GM12878 (cell line): ENCODE data around the gene ELL. TPM values are rescaled to one million over a fixed set of nuclear protein-coding genes. Genes with fewer than 3 reads are reported as not detected.

Source experiments
- BCL3 ChIP-seq: IDR thresholded peaks from 2 replicates; pipeline ENCODE4 v1.6.1; 2011; ENCODE audit warnings: borderline replicate concordance, low read depth, mild to moderate bottlenecking, moderate library complexity, low read length; ENCODE audit not compliant: insufficient read depth, poor library complexity, severe bottlenecking
- BRCA1 ChIP-seq: IDR thresholded peaks from 2 replicates; pipeline ENCODE4 v1.6.1; 2011; ENCODE audit warnings: low read depth, low read length, improper control_type of control experiment
- CBFB ChIP-seq: IDR thresholded peaks from 2 replicates; pipeline ENCODE4 v1.6.1; 2016; ENCODE audit warnings: antibody characterized with exemption, low read depth
- DPF2 ChIP-seq: fragments of 450-650 bp; IDR thresholded peaks from 2 replicates; pipeline ENCODE4 v1.6.1; 2017; ENCODE audit warnings: mild to moderate bottlenecking
- GATAD2B ChIP-seq: fragments of 450-650 bp; conservative IDR thresholded peaks from 2 replicates; pipeline ENCODE4 v1.6.1; 2017; ENCODE audit warnings: low read depth, mild to moderate bottlenecking, moderate library complexity
- IKZF1 ChIP-seq: fragments of 450-650 bp; conservative IDR thresholded peaks from 2 replicates; pipeline ENCODE4 v1.6.1; 2017; ENCODE audit warnings: antibody characterized with exemption, mild to moderate bottlenecking
- IRF3 ChIP-seq: fragments of 450-650 bp; IDR thresholded peaks from 2 replicates; pipeline ENCODE4 v1.6.1; 2014; ENCODE audit warnings: mild to moderate bottlenecking
- KDM1A ChIP-seq: fragments of 200-600 bp; sonication (generic); IDR thresholded peaks from 2 replicates; pipeline ENCODE4 v1.6.1; 2016; ENCODE audit warnings: borderline replicate concordance
- LARP7 ChIP-seq: fragments of 450-650 bp; IDR thresholded peaks from 2 replicates; pipeline ENCODE4 v1.6.1; 2017; ENCODE audit warnings: mild to moderate bottlenecking
- MEF2B ChIP-seq: fragments of 450-650 bp; IDR thresholded peaks from 2 replicates; pipeline ENCODE4 v1.6.1; 2018; ENCODE audit warnings: mild to moderate bottlenecking, moderate library complexity; ENCODE audit not compliant: partially characterized antibody, poor library complexity, severe bottlenecking
- MTA3 ChIP-seq: IDR thresholded peaks from 2 replicates; pipeline ENCODE4 v1.6.1; 2012; ENCODE audit warnings: low read length, inconsistent platforms, borderline replicate concordance
- PRDM15 ChIP-seq: fragments of 450-650 bp; formaldehyde crosslinking; IDR thresholded peaks from 2 replicates; pipeline ENCODE4 v1.4.0; 2020; ENCODE audit warnings: mild to moderate bottlenecking, moderate library complexity
- SKIL ChIP-seq: fragments of 450-650 bp; IDR thresholded peaks from 2 replicates; pipeline ENCODE4 v1.6.1; 2017; ENCODE audit warnings: mild to moderate bottlenecking, low read depth, inconsistent platforms; ENCODE audit not compliant: poor library complexity, severe bottlenecking
- SPI1 ChIP-seq: IDR thresholded peaks from 2 replicates; pipeline ENCODE4 v1.6.1; 2011; ENCODE audit warnings: low read depth, mild to moderate bottlenecking, low read length, moderate library complexity, borderline replicate concordance; ENCODE audit not compliant: insufficient read depth
- SUPT20H ChIP-seq: IDR thresholded peaks from 2 replicates; pipeline ENCODE4 v1.6.1; 2011; ENCODE audit warnings: low read depth, mild to moderate bottlenecking, low read length, moderate library complexity, borderline replicate concordance; ENCODE audit not compliant: control insufficient read depth
- TCF7 ChIP-seq: IDR thresholded peaks from 2 replicates; pipeline ENCODE4 v1.6.1; 2014; ENCODE audit warnings: antibody characterized with exemption, borderline replicate concordance
- ZBTB11 ChIP-seq: fragments of 450-650 bp; formaldehyde crosslinking; IDR thresholded peaks from 2 replicates; pipeline ENCODE4 v1.5.0; 2022; ENCODE audit warnings: mild to moderate bottlenecking, missing genetic modification characterization
- ZNF217 ChIP-seq: fragments of 450-650 bp; IDR thresholded peaks from 2 replicates; pipeline ENCODE4 v1.6.1; 2017; ENCODE audit warnings: antibody characterized with exemption, mild to moderate bottlenecking
- ZZZ3 ChIP-seq: IDR thresholded peaks from 2 replicates; pipeline ENCODE4 v1.6.1; 2011; ENCODE audit warnings: low read depth; ENCODE audit not compliant: control insufficient read depth, insufficient read length
- polyA plus RNA-seq, 11 experiments: library from polyadenylated mRNA; depleted of rRNA in 4 of 11; unstranded in 6 of 11; stranded (reverse) in 5 of 11; fragments of >200 nt; fragmentation: Nextera tagmentation in 4 of 11; fragmentation: Illumina TruSeq in 1 of 11; extraction: Ambion mirVana in 4 of 11; extraction: Trizol in 1 of 11; gene quantifications; 1 replicate in 1 of 11; 2 replicates in 10 of 11; pipeline versions ENCODE4 v1.2.1 to v1.2.3, GENCODE V29; 2011 to 2016; ENCODE audit warnings: inconsistent platforms in 2 of 11, missing spikeins in 2 of 11, low read depth in 1 of 11
- total RNA-seq, 4 experiments: library from RNA; depleted of rRNA in 3 of 4; stranded (reverse); fragments of >200 nt in 3 of 4; fragmentation: Illumina TruSeq in 1 of 4; extraction: Trizol in 1 of 4; gene quantifications; 2 replicates each; pipeline versions ENCODE4 v1.2.1 to v1.2.3, GENCODE V29; 2013 to 2021

ELL gene
- total and polyA plus RNA-seq, 10 of the 15 experiments (the other 5 are each of a cell fraction or from before 2014, with no cell fraction given): 0.91 to 25.0 (median 9.1) TPM

GRCh38 chr19:18419195-18419698 is 102.6 kb downstream of the ELL start, which contains the start of gene SSBP4 (continued):
- TF ChIP-seq ZZZ3 (no peak), SPI1 (no peak), TCF7 (no peak), MTA3 (no peak), PRDM15 (CRISPR knock-in tag) (no peak), CBFB (no peak), BCL3 (no peak), GATAD2B (peak; percentile 79), DPF2 (peak; percentile 85), IRF3 (no peak), SKIL (no peak), ZBTB11 (no peak), MEF2B (no peak), BRCA1 (no peak), SUPT20H (no peak), LARP7 (peak; percentile 92), IKZF1 (peak; percentile 98), KDM1A (no peak), ZNF217 (0 out of 2 replicates have a peak, but pooled peaks have one; percentile 59)
